Activated CD8-positive, alpha-beta T cell treated with anti-CD3 and anti-CD28 coated beads for 36 hours (primary cell): ENCODE measurements around the gene TMCC2. TPM values are rescaled to one million over a fixed set of nuclear protein-coding genes. Genes with fewer than 3 reads are reported as not detected.

Experiments
- ATAC-seq: fragments of 200-7000 bp; cut with Tn5 transposase; one replicate; pipeline ENCODE4 v1.10.0; 2021; ENCODE audit warnings: mild to moderate bottlenecking, moderate library complexity
- CTCF ChIA-PET: fragments of 350-600 bp; sonication (Branson Sonifier 250); formaldehyde crosslinking; loops from one replicate; lab custom pipeline; 2021; ENCODE audit warnings: antibody characterized with exemption; lab: Charles Lee
- POLR2A ChIA-PET: fragments of 350-600 bp; sonication (Branson Sonifier 250); formaldehyde crosslinking; loops from one replicate; lab custom pipeline; 2021; ENCODE audit warnings: antibody characterized with exemption; lab: Charles Lee
- DNase-seq: peaks from one replicate; pipeline ENCODE4 v3.0.0-alpha.2; 2020
- H3K27ac Mint-ChIP-seq: one replicate; pipeline ENCODE4 v1.8.0; 2021; ENCODE audit warnings: mild to moderate bottlenecking, mixed read lengths
- H3K27me3 Mint-ChIP-seq: one replicate; pipeline ENCODE4 v1.8.0; 2021; ENCODE audit warnings: mixed read lengths
- H3K36me3 Mint-ChIP-seq: one replicate; pipeline ENCODE4 v1.8.0; 2021; ENCODE audit warnings: low read depth, mixed read lengths
- H3K4me1 Mint-ChIP-seq: one replicate; pipeline ENCODE4 v1.8.0; 2021; ENCODE audit warnings: low read depth, mixed read lengths
- H3K4me3 Mint-ChIP-seq: one replicate; pipeline ENCODE4 v1.8.0; 2021; ENCODE audit warnings: mild to moderate bottlenecking, moderate library complexity, mixed read lengths
- H3K9me3 Mint-ChIP-seq: one replicate; pipeline ENCODE4 v1.8.0; 2021; ENCODE audit warnings: mixed read lengths
- intact Hi-C: fragments of 100-400 bp; cut with micrococcal nuclease; formaldehyde crosslinking; loops from one replicate; pipeline ENCODE4 v1.10.0; 2022
- total RNA-seq, 2 experiments: library from RNA; stranded (reverse); gene quantifications; one replicate each; pipeline ENCODE4 v1.2.3, GENCODE V29; 2021
- TF ChIP-seq, protein P1 (sequence below): fragments of 200-600 bp; IDR thresholded peaks from one replicate; pipeline ENCODE4 v1.8.0; 2022; ENCODE audit warnings: antibody characterized with exemption, mild to moderate bottlenecking

Gene TMCC2
- total RNA-seq, 2 experiments from 2014 or later, result 6.6 to 7.1 TPM

GRCh38 chr1:205287767-205288559 is 60.2 kb downstream of the TMCC2 start:
- Mint-ChIP-seq H3K27me3 (no peaks in the 10 kb centered on the region), H3K27ac (peak overlapping the region; percentile 85), H3K4me1 (peaks cover 70% of the 10 kb centered on the region), H3K9me3 (no peaks in the 10 kb centered on the region), H3K4me3 (peak overlapping the region; percentile 26), H3K36me3 (no peaks in the 10 kb centered on the region)
- POLR2A ChIA-PET, result interaction anchor here (0.6 to 10.4 kb wide), 7 partner anchors 10 to 460 kb away, joined by 3 to 158 read pairs (median 3); partner anchors contain the start of gene NUAK2
- CTCF ChIA-PET, result interaction anchor here (0.7 to 23.4 kb wide), 7 partner anchors 10 to 197 kb away, joined by 3 to 1285 read pairs (median 4); partner anchors contain the start of gene NUAK2
- DNase-seq (peak; percentile 97), ATAC-seq (peak; percentile 76)
- TF ChIP-seq, protein P1, sequence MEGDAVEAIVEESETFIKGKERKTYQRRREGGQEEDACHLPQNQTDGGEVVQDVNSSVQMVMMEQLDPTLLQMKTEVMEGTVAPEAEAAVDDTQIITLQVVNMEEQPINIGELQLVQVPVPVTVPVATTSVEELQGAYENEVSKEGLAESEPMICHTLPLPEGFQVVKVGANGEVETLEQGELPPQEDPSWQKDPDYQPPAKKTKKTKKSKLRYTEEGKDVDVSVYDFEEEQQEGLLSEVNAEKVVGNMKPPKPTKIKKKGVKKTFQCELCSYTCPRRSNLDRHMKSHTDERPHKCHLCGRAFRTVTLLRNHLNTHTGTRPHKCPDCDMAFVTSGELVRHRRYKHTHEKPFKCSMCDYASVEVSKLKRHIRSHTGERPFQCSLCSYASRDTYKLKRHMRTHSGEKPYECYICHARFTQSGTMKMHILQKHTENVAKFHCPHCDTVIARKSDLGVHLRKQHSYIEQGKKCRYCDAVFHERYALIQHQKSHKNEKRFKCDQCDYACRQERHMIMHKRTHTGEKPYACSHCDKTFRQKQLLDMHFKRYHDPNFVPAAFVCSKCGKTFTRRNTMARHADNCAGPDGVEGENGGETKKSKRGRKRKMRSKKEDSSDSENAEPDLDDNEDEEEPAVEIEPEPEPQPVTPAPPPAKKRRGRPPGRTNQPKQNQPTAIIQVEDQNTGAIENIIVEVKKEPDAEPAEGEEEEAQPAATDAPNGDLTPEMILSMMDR, result no peak
- intact Hi-C loops, result no loop called here

DNA sequence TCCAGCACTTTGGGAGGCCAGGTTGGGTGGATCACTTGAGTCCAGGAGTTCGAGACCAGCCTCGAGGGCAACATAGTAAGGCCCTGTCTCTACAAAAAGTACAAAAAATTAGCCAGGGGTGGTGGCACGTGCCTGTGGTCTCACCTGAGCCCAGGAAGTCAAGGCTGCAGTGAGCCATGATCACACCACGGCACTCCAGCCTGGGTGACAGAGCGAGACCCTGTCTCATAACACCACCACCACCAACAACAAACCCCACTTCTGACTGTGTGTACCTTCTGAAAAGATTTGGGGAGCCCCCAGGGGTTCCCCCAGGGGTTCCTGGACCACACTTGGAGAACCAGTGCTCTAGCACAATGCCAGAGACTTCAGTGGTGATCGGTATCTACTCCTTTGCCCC is 63.9 kb downstream of the TMCC2 start:
- CTCF ChIA-PET, result no interaction called here
- peak; percentile 65 for DNase-seq
- Mint-ChIP-seq H3K9me3 (no peaks in the 10 kb centered on the region), H3K27ac (no peak overlapping the region), H3K36me3 (no peaks in the 10 kb centered on the region), H3K4me3 (no peak overlapping the region), H3K4me1 (peaks cover 66% of the 10 kb centered on the region), H3K27me3 (no peaks in the 10 kb centered on the region)
- peak; percentile 7 for ATAC-seq
- intact Hi-C loops, result no loop called here
- POLR2A ChIA-PET, result no interaction called here
- TF ChIP-seq, protein P1, result no peak

DNA sequence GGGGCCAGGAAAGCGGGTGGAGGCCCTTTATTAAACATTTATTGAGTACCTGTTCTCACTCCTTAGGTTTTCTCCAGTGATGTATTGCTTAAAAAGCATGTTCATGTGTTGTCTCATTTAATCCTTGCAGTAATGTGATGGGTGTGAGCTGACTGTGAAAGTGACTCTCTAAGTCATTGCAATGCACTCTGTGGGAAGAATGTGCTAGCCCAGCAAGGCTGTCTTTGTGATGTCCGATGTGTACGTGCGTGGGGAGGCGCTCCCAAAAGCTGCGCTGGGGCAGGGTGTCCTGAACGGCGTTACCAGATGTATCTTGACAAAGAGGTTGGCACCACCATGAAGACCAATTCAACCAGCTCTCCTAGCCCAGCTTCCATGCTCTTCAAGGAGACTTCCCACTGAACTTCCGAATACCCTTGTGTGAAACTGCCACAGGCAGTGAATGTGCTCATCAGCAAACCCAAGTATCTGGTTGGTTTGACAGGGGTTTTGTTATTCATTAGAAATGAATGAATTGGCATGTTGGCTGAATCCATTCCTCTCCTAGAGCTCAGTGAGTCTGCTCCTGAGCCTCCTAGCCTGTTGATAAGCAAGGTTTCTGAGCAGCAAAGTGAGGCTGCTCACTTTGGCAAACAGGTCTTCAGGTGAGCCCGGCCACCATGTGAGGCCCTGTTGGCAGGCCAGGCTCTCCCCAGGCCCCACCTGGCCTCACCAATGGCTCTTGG is 65.8 kb downstream of the TMCC2 start:
- H3K27ac Mint-ChIP-seq, result no peak overlapping the region
- no peak for DNase-seq
- no peaks in the 10 kb centered on the region for H3K9me3 Mint-ChIP-seq
- intact Hi-C loops, result no loop called here
- ChIA-PET CTCF (interaction anchor here (1.1 to 2.2 kb wide), 6 partner anchors 9 to 32 kb away, joined by 3 to 8 read pairs (median 4); partner anchors contain the start of gene NUAK2), POLR2A (interaction anchor here (1.1 to 1.4 kb wide), 3 partner anchors 14 to 26 kb away, joined by 3 to 4 read pairs (median 3); no protein-coding TSS in a partner anchor)
- peaks cover 57% of the 10 kb centered on the region for H3K4me1 Mint-ChIP-seq
- H3K36me3 Mint-ChIP-seq, result no peaks in the 10 kb centered on the region
- TF ChIP-seq, protein P1, result no peak
- H3K27me3 Mint-ChIP-seq, result no peaks in the 10 kb centered on the region
- no peak for ATAC-seq
- no peak overlapping the region for H3K4me3 Mint-ChIP-seq

DNA sequence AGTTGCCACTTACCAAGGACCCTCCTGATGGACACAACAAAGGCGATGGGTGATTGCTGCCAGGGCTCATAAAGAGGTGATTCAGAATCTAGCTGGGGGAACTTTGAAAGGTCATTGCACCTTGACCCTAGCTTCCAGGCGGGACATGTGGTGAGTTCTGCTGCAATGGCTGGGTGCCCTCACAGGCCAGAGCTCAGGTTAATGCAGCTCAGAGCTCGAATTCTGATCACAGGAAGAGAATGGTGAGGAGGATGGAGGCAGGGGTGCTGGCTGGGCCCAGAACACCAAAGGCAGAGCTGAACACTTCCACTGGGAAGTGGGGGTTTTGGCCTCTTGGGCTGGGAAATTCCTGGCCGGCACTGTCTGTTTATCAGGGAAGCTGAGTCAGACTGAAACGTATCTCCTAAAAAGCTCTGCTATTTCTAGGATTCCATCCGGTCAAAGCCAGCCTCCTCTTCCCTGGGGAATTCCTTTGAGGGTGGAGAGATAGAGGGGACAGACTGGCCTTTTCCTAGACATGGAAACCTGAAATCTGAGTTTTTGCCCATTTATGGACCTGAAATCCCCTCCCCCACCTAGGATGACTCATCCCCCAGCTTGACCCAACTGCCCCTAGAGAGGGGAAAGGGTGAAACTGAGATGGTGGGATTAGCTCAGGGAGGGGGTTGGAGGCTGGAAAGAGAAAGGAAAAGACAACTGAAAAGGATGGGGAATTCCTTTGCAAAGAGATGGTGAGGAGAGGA is 66.6 kb downstream of the TMCC2 start:
- intact Hi-C loops, result no loop called here
- no peaks in the 10 kb centered on the region for H3K36me3 Mint-ChIP-seq
- no peak overlapping the region for H3K4me3 Mint-ChIP-seq
- TF ChIP-seq, protein P1, result no peak
- ChIA-PET POLR2A (interaction anchor here (1.1 to 1.4 kb wide), 3 partner anchors 13 to 25 kb away, joined by 3 to 4 read pairs (median 3); no protein-coding TSS in a partner anchor), CTCF (interaction anchor here (0.7 to 2.2 kb wide), 8 partner anchors 10 to 60 kb away, joined by 3 to 8 read pairs (median 4); partner anchors contain the start of gene NUAK2)
- no peak for DNase-seq
- ATAC-seq, result no peak
- peaks cover 57% of the 10 kb centered on the region for H3K4me1 Mint-ChIP-seq
- H3K9me3 Mint-ChIP-seq, result no peaks in the 10 kb centered on the region
- H3K27ac Mint-ChIP-seq, result peak overlapping the region; percentile 34
- no peaks in the 10 kb centered on the region for H3K27me3 Mint-ChIP-seq
